Muscle of leg (tissue), 11 donors: Measurements from ENCODE around the gene SNRPA1. TPM values are rescaled to one million over a fixed set of nuclear protein-coding genes. Genes with fewer than 3 reads are reported as not detected.

Experiments
- DNase-seq: peaks from one replicate; pipeline ENCODE4 v3.0.0; 2013
- H3K27ac ChIP-seq: one replicate; pipeline ENCODE4 v1.5.1; 2013; ENCODE audit warnings: mild to moderate bottlenecking, low read length, control low read depth
- H3K27me3 ChIP-seq: one replicate; pipeline ENCODE4 v1.6.1; 2013; ENCODE audit warnings: low read length; ENCODE audit not compliant: control insufficient read depth, insufficient read depth
- H3K36me3 ChIP-seq: one replicate; pipeline ENCODE4 v1.6.1; 2013; ENCODE audit warnings: low read length; ENCODE audit not compliant: control insufficient read depth, insufficient read depth
- H3K4me1 ChIP-seq: one replicate; pipeline ENCODE4 v1.6.1; 2013; ENCODE audit warnings: low read length; ENCODE audit not compliant: control insufficient read depth, insufficient read depth
- H3K4me3 ChIP-seq: one replicate; pipeline ENCODE4 v1.5.1; 2013; ENCODE audit warnings: low read length, control low read depth
- H3K9me3 ChIP-seq: replicated peaks from 2 replicates; pipeline ENCODE4 v1.6.1; 2013; ENCODE audit warnings: low read depth, low read length; ENCODE audit not compliant: control insufficient read depth
- WGBS: methylation state at CpG from one replicate; pipeline ENCODE4 v1.1.5; 2013; ENCODE audit warnings: missing lambda C conversion rate; ENCODE audit not compliant: insufficient coverage; 5-methylcytosine and 5-hydroxymethylcytosine counted together
- polyA plus RNA-seq, 8 donors: library from polyadenylated mRNA; unstranded; fragments of 120-200 nt; gene quantifications; one replicate each; pipeline versions ENCODE4 v1.2.1 to v1.2.3, GENCODE V29; 2013; ENCODE audit warnings: inconsistent platforms in 1 of 8, low replicate concordance in 1 of 8; ENCODE audit not compliant: insufficient read length in 8 of 8, insufficient read depth in 1 of 8
- total RNA-seq: library from RNA; stranded (reverse); fragments of 120-200 nt; gene quantifications from one replicate; pipeline ENCODE4 v1.2.4, GENCODE V29; 2013

SNRPA1 gene
- total and polyA plus RNA-seq, 9 donors = 14.9 to 44.5 (median 36.6) TPM

DNA sequence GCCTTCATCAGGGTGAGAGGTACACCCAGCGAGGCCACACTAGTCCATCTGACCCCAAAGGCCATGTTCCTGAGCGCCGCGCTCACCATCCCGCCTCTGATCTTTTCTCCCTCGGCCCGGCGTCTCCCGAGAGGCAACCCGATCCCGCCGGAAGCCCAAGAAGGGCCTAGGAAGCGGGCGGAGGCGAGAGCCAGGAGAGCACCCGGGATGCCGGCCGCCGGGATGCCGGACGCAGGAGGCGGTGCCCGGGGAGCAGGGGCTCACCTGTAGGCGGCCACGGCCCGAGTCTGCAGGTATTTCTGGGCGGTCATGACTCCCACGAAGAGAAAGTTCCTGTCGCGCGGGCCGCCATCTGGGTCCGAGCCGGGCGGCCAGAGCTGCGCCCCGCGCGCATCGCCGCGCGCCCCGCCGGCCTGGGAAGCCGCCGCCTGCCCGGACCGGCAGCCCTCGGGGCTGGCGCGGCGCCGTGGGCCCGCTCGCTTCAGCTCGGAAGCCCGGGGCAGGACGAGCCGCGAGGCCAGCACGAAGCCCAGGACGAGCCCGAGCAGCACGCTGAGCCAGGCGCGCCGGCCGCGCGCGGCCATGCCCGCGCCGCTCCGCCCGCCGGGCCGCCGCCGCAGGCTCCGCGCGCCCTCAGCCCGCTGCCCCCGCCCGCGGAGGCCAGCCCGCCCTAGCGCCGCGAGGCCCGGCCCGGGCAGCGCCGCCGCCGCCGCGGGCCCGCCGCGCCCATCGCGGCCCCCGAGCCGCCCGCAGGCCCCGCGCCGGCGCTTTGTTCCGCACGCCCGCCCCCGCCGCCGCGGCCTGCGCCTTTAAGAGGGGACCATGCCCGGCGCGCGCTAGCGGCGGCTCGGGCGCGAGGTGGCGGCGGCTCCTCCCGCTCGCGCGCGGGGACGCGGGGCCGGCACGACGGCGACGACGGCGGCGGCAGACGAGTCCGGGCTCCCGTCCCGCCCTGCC, 43.9 kb downstream of the SNRPA1 start:
- peak; percentile 52 for DNase-seq
- peaks cover 12% of the 10 kb centered on the region for H3K36me3 ChIP-seq
- H3K27me3 ChIP-seq = no peaks in the 10 kb centered on the region
- peaks cover 59% of the 10 kb centered on the region for H3K4me1 ChIP-seq
- WGBS = under 1% methylated on average over 150 of the region's 150 CpGs
- H3K4me3 ChIP-seq = peak overlapping the region; percentile 90
- H3K27ac ChIP-seq = peak overlapping the region; percentile 79
- no peaks in the 10 kb centered on the region for H3K9me3 ChIP-seq

DNA sequence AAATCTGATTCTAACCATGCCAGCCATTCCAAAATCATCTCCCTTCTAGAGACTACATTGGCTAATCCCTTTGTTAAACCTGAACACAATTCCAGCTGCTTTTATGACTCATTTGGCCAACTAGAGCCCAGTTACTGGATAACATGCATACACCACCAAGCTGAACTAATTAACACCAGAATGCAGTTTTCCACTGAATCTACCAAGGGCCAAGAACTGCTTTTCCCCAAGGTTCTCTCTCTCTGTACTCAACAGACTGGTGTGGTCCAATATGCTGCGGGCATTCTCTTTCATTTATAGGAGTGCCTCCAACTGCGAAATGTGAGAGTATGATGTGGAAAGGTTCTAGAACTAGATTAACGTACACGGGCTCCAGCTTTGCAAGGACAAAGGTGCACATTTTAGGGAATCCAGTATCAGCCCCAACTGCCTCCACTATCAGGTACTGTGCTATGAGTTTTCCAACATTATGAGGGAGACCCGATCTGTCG, 44.7 kb downstream of the SNRPA1 start:
- H3K9me3 ChIP-seq = no peaks in the 10 kb centered on the region
- DNase-seq = peak; percentile 70
- H3K4me3 ChIP-seq = peak overlapping the region; percentile 90
- H3K36me3 ChIP-seq = peaks cover 14% of the 10 kb centered on the region
- 0% methylated on average over 3 of the region's 6 CpGs for WGBS
- peak overlapping the region; percentile 79 for H3K27ac ChIP-seq
- peaks cover 54% of the 10 kb centered on the region for H3K4me1 ChIP-seq
- H3K27me3 ChIP-seq = no peaks in the 10 kb centered on the region

DNA sequence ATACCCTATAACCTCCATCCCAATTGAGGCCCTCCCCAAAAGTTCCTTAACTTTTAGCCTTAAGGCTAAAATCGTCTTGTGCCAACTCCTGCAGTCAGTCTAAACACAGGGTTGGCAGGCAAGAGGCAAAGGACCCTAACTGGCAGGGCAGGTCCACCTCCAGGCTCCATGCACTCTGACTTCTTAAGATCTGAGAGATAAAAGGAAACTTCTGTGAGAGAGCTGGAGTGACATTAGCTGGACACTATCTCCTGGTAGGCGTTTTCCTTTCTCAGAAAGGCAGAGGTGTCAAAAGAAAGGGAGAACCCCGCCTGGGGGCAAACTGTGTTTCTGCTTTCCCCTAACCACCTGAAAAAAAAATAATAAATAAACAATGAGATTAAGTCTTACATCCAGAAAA, 46.8 kb downstream of the SNRPA1 start:
- peaks cover 54% of the 10 kb centered on the region for H3K4me1 ChIP-seq
- peaks cover 16% of the 10 kb centered on the region for H3K36me3 ChIP-seq
- H3K9me3 ChIP-seq = no peaks in the 10 kb centered on the region
- 57% methylated on average over 1 of the region's 3 CpGs for WGBS
- H3K27me3 ChIP-seq = no peaks in the 10 kb centered on the region
- H3K4me3 ChIP-seq = no peak overlapping the region
- DNase-seq = no peak
- no peak overlapping the region for H3K27ac ChIP-seq

- peaks cover 54% of the 10 kb centered on the region for H3K4me1 ChIP-seq
Measured at GRCh38 chr15:101246824-101247745, 48.0 kb downstream of the SNRPA1 start.

GRCh38 chr15:101246391-101246790, 48.7 kb downstream of the SNRPA1 start:
- H3K27ac ChIP-seq = no peak overlapping the region
- H3K36me3 ChIP-seq = peaks cover 22% of the 10 kb centered on the region
- H3K9me3 ChIP-seq = no peaks in the 10 kb centered on the region
- no CpG with 5 or more reads among the region's 6 CpGs for WGBS
- no peak overlapping the region for H3K4me3 ChIP-seq
- DNase-seq = no peak
- H3K27me3 ChIP-seq = no peaks in the 10 kb centered on the region
- H3K4me1 ChIP-seq = peaks cover 55% of the 10 kb centered on the region

More at GRCh38 chr15:101246824-101247745, 48.0 kb downstream of the SNRPA1 start:
- Histone ChIP-seq H3K27ac (no peak overlapping the region), H3K4me3 (no peak overlapping the region), H3K36me3 (peaks cover 21% of the 10 kb centered on the region), H3K9me3 (no peaks in the 10 kb centered on the region), H3K27me3 (no peaks in the 10 kb centered on the region)
- 60% methylated on average over 8 of the region's 10 CpGs for WGBS
- no peak for DNase-seq

GRCh38 chr15:101244889-101245668, 50.0 kb downstream of the SNRPA1 start:
- no peak overlapping the region for H3K27ac ChIP-seq
- H3K4me3 ChIP-seq = no peak overlapping the region
- H3K27me3 ChIP-seq = no peaks in the 10 kb centered on the region
- DNase-seq = no peak
- H3K36me3 ChIP-seq = peaks cover 22% of the 10 kb centered on the region
- 87% methylated on average over 11 of the region's 14 CpGs for WGBS
- peaks cover 51% of the 10 kb centered on the region for H3K4me1 ChIP-seq
- no peaks in the 10 kb centered on the region for H3K9me3 ChIP-seq

DNA sequence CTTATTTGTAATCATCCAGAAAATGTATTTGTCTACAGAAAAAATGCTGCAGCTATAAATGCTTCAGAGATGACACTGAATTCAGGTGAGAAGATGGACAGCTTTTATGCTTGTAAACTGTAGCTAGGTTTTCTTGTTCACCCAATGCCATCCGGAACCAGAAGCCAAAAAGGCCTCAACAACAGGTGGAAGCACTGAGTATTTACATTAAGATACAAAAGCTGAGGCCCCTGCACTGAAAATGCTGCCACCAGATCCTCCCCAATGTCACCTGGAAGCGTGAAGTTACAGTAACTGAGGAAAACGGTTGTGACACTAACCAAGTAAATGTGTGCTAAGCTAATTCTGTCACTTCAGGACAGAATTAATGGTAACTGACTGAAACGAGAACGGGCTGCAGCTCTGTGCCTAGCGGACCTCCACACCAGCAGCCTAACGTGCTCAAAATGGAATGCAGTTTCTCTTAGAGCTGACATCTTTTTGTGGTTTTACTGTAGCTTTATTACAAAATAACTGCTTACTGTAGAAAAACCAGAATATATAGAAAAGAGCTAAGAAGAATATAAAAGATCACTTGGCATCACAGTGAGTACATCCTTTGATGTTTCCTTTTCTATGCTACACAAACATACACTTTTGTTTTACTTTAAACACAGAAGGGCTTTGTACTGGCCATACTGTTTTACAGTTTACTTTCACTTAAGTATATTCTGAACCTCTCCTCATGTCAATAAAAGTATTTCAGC, 50.8 kb downstream of the SNRPA1 start:
- Histone ChIP-seq H3K4me3 (no peak overlapping the region), H3K4me1 (peaks cover 50% of the 10 kb centered on the region), H3K27ac (peak overlapping the region; percentile 8), H3K9me3 (no peaks in the 10 kb centered on the region), H3K27me3 (no peaks in the 10 kb centered on the region), H3K36me3 (peaks cover 22% of the 10 kb centered on the region)
- 56% methylated on average over 5 of the region's 7 CpGs for WGBS
- no peak for DNase-seq

DNA sequence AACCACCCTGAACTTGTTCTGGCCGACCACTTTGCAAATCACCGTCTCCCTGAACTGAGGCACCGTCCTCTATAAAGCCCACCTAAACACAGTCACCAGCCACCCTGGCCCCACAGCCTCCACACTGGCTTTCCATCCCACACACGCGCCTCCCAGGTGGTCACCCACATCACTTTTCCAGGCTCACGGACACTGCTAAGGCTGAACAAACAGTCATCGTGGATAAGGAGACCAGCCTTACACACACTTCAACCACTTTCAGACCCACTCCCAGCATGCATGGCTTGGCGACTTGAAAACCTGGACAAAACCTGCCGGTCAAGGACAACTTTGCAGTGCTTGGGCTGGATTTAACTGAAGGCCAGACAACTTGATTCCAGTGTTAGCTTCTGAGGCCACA, 51.6 kb downstream of the SNRPA1 start:
- Histone ChIP-seq H3K9me3 (no peaks in the 10 kb centered on the region), H3K27me3 (no peaks in the 10 kb centered on the region), H3K27ac (no peak overlapping the region), H3K4me1 (peaks cover 48% of the 10 kb centered on the region), H3K4me3 (no peak overlapping the region), H3K36me3 (peaks cover 20% of the 10 kb centered on the region)
- WGBS = 68% methylated on average over 8 of the region's 9 CpGs
- no peak for DNase-seq

GRCh38 chr15:101242999-101243336, 52.1 kb downstream of the SNRPA1 start:
- H3K36me3 ChIP-seq = peaks cover 18% of the 10 kb centered on the region
- H3K4me1 ChIP-seq = peaks cover 44% of the 10 kb centered on the region
- H3K27ac ChIP-seq = peak overlapping the region; percentile 57
- H3K27me3 ChIP-seq = no peaks in the 10 kb centered on the region
- no peak overlapping the region for H3K4me3 ChIP-seq
- DNase-seq = no peak
- WGBS = no CpG with 5 or more reads among the region's 6 CpGs
- H3K9me3 ChIP-seq = no peaks in the 10 kb centered on the region
